ENCODE measurements around the gene GNE. TPM values are rescaled to one million over a fixed set of nuclear protein-coding genes. Genes with fewer than 3 reads are reported as not detected.

GNE gene
- total and polyA plus RNA-seq, 9 of the 15 experiments (the other 6 are each of a cell fraction or from before 2014, with no cell fraction given) = 5.1 to 18.6 (median 12.0) TPM

DNA sequence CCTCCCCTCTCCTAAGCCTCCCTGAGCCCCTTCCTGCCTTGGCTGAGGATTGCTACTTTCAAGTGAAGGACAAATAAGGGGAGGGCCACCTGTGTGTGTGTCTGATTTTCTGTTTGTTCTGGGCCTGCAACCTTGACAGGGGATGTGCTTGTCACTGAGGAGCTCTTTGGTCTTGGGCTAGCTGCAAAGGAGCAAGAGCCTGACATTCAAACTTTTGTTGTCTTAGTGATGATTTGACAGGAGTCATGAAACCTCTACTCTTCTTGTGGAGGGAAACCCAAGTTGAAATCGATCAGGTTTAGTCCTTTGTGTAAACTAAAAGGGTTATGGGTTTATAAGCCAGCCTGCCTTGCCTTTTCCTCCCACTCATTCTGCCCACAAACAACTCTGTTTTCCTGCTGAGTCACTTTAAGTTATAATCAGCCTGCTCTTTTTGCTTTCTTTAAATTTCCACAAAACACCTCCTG is 50.7 kb downstream of the GNE start (continued):
- no peak for TF ChIP-seq XRCC5 (IDR thresholded peaks at IDR 0.05; ENCODE audit: low read depth, low read length)
- TF ChIP-seq CBX5 (IDR thresholded peaks at IDR 0.05; ENCODE audit: borderline replicate concordance, low read depth) = no peak
- no peak for TF ChIP-seq ZBTB17 (CRISPR knock-in tag; IDR thresholded peaks at IDR 0.05)
- no peak for TF ChIP-seq ZNF436 (CRISPR knock-in tag; IDR thresholded peaks at IDR 0.05)
- TF ChIP-seq NFE2 (IDR thresholded peaks at IDR 0.05; ENCODE audit: low read depth) = peak; percentile 83
- no peak for TF ChIP-seq NONO (IDR thresholded peaks at IDR 0.05; ENCODE audit: low read depth in 2 of 2, low read length in 1 of 2)
- no peak for TF ChIP-seq HCFC1 (IDR thresholded peaks at IDR 0.05; ENCODE audit: low read depth, low read length)
- no peak for TF ChIP-seq ZNF77 (CRISPR knock-in tag; IDR thresholded peaks at IDR 0.05)
- TF ChIP-seq, protein P1, sequence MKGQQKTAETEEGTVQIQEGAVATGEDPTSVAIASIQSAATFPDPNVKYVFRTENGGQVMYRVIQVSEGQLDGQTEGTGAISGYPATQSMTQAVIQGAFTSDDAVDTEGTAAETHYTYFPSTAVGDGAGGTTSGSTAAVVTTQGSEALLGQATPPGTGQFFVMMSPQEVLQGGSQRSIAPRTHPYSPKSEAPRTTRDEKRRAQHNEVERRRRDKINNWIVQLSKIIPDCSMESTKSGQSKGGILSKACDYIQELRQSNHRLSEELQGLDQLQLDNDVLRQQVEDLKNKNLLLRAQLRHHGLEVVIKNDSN (CRISPR knock-in tag; IDR thresholded peaks at IDR 0.05) = no peak
- no peak for TF ChIP-seq CXXC5 (CRISPR knock-in tag; IDR thresholded peaks at IDR 0.05)
- no peak for TF ChIP-seq ZNF696 (CRISPR knock-in tag; conservative IDR thresholded peaks at IDR 0.05)
- peak; percentile 80 for TF ChIP-seq MAFG (tag; conservative IDR thresholded peaks at IDR 0.05)
- TF ChIP-seq, protein P2, sequence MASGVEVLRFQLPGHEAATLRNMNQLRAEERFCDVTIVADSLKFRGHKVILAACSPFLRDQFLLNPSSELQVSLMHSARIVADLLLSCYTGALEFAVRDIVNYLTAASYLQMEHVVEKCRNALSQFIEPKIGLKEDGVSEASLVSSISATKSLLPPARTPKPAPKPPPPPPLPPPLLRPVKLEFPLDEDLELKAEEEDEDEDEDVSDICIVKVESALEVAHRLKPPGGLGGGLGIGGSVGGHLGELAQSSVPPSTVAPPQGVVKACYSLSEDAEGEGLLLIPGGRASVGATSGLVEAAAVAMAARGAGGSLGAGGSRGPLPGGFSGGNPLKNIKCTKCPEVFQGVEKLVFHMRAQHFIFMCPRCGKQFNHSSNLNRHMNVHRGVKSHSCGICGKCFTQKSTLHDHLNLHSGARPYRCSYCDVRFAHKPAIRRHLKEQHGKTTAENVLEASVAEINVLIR (CRISPR knock-in tag; IDR thresholded peaks at IDR 0.05) = no peak
- peak; percentile 40; the same call in 1 of the 2 replicates for TF ChIP-seq DPF2 (IDR thresholded peaks at IDR 0.05)
- TF ChIP-seq NR2C1 (IDR thresholded peaks at IDR 0.05) = no peak
- no peak for TF ChIP-seq NR2C1 (tag; IDR thresholded peaks at IDR 0.05)
- TF ChIP-seq C11orf30 (IDR thresholded peaks at IDR 0.05; ENCODE audit: low read depth) = peak; percentile 73
- TF ChIP-seq KAT2B (IDR thresholded peaks at IDR 0.05; ENCODE audit: low read depth, low read length) = no peak
- TF ChIP-seq SIX5 (IDR thresholded peaks at IDR 0.05; ENCODE audit: borderline replicate concordance in 1 of 2, insufficient read depth in 1 of 2, low read depth in 1 of 2, low read length in 2 of 2) = no peak
- no peak for TF ChIP-seq RB1 (IDR thresholded peaks at IDR 0.05; ENCODE audit: low read depth)
- TF ChIP-seq, protein P3, sequence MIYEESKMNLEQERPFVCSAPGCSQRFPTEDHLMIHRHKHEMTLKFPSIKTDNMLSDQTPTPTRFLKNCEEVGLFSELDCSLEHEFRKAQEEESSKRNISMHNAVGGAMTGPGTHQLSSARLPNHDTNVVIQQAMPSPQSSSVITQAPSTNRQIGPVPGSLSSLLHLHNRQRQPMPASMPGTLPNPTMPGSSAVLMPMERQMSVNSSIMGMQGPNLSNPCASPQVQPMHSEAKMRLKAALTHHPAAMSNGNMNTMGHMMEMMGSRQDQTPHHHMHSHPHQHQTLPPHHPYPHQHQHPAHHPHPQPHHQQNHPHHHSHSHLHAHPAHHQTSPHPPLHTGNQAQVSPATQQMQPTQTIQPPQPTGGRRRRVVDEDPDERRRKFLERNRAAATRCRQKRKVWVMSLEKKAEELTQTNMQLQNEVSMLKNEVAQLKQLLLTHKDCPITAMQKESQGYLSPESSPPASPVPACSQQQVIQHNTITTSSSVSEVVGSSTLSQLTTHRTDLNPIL (CRISPR knock-in tag; IDR thresholded peaks at IDR 0.05) = no peak
- TF ChIP-seq RFX1 (IDR thresholded peaks at IDR 0.05) = no peak
- no peak for TF ChIP-seq ZNF124 (CRISPR knock-in tag; IDR thresholded peaks at IDR 0.05)
- no peak for TF ChIP-seq MYBL2 (IDR thresholded peaks at IDR 0.05; ENCODE audit: low read depth)
- no peak for TF ChIP-seq MYBL2 (CRISPR knock-in tag; IDR thresholded peaks at IDR 0.05; ENCODE audit: borderline replicate concordance)
- no peak for TF ChIP-seq POLR3A (IDR thresholded peaks at IDR 0.05; ENCODE audit: borderline replicate concordance, extremely low read depth, insufficient read depth, insufficient read length)

All from K562 (cell line).